Ovary (tissue), 3 donors: ENCODE results near the gene MFSD2A.

Source experiments
- EP300 ChIP-seq: sonication (generic); formaldehyde crosslinking; IDR thresholded peaks from one replicate; pipeline ENCODE4 v1.6.1; 2017; ENCODE audit warnings: antibody characterized with exemption
- TF ChIP-seq, protein P1 (sequence below), 3 donors: fragments of 450-650 bp in 2 of 3; fragments of 200-600 bp in 1 of 3; IDR thresholded peaks; one replicate each; pipeline versions ENCODE4 v1.5.1 to v1.8.0; 2016 to 2022; ENCODE audit warnings: antibody characterized with exemption in 3 of 3, mild to moderate bottlenecking in 1 of 3
- donor health status: DM: no; HTN: no; CAD: no.

DNA sequence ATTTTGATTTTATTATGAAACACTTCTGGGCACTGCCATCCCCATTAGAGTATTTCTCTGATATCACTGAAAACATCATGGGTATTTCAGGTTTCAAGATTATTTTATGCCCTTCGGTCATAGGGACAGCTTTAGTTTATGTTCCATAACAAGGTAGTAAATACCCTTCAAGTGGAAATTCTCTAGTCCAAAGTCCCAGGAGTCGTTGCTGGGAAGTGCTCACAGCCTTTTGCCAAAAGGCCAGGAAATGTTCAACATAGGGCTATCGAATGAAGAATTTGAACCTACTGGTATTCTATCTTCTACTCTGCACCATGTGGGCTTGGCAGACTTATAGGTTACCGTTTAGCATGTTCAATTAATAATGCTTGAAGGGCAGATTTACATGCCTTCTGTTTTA is 7.7 kb upstream of the MFSD2A start:
- TF ChIP-seq EP300: no peak
- TF ChIP-seq, protein P1, sequence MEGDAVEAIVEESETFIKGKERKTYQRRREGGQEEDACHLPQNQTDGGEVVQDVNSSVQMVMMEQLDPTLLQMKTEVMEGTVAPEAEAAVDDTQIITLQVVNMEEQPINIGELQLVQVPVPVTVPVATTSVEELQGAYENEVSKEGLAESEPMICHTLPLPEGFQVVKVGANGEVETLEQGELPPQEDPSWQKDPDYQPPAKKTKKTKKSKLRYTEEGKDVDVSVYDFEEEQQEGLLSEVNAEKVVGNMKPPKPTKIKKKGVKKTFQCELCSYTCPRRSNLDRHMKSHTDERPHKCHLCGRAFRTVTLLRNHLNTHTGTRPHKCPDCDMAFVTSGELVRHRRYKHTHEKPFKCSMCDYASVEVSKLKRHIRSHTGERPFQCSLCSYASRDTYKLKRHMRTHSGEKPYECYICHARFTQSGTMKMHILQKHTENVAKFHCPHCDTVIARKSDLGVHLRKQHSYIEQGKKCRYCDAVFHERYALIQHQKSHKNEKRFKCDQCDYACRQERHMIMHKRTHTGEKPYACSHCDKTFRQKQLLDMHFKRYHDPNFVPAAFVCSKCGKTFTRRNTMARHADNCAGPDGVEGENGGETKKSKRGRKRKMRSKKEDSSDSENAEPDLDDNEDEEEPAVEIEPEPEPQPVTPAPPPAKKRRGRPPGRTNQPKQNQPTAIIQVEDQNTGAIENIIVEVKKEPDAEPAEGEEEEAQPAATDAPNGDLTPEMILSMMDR (IDR thresholded peaks at IDR 0.05): no peak
